SK-N-SH (cell line): Measurements from ENCODE around the gene NUP133.

ENCODE experiments used
- MXI1 ChIP-seq: IDR thresholded peaks from 2 replicates; pipeline ENCODE4 v1.6.1; 2012; ENCODE audit warnings: mild to moderate bottlenecking, low read depth, low read length, improper control_type of control experiment
- POLR2AphosphoS5 ChIP-seq: IDR thresholded peaks from 2 replicates; pipeline ENCODE4 v1.6.1; 2012; ENCODE audit warnings: low read depth, low read length
- RAD21 ChIP-seq: IDR thresholded peaks from 2 replicates; pipeline ENCODE4 v1.6.1; 2012; ENCODE audit warnings: mild to moderate bottlenecking, low read length
- TF ChIP-seq, protein P1 (sequence below): fragments of 150-350 bp; IDR thresholded peaks from 2 replicates; pipeline ENCODE4 v1.6.1; 2017; ENCODE audit warnings: antibody characterized with exemption, low read length, low read depth, borderline replicate concordance
- TF ChIP-seq, protein P2 (sequence below): fragments of 200-600 bp; sonication (generic); IDR thresholded peaks from 2 replicates; pipeline ENCODE4 v1.6.1; 2017; ENCODE audit warnings: antibody characterized with exemption, mild to moderate bottlenecking, moderate library complexity
- TF ChIP-seq, protein P3 (sequence below): IDR thresholded peaks from 2 replicates; pipeline ENCODE4 v1.6.1; 2012; ENCODE audit warnings: mild to moderate bottlenecking, low read depth, low read length, moderate library complexity

DNA sequence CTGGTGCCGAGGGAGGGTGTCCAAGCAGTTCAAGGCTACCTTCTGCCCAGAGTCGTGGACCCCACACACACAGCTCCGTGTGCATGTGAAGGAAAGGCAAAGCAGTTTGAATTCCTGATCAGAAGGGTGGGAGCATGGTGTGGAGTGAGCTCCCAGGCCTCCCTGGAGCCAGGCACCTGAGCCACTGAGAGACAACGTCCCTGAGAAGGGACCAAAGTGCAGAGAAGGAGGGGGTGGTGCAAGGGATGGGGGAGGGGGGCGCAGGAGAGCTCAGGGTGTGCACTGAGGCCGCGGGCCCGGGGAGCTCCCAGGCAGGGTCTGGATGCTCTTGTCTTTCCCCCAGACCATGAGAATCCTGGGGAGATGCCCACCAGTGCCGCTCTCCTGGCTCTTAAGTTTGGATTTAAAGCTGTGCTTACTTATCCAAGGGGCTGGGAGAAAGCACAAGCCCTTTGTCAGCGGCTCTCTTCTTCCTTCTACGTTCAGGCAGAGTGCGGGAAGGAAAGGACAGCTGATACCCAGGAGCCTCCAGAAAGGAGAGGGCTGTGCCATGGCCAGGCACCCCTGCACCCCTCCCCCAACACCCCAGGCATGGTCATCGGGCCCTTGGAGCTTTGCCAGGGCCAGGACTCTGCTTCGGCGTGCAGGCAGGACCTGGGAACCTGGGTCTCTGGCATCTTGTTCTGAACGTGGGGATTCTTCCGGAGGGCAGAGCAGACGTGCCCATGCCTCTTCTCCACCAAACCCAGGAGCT is 98.3 kb downstream of the NUP133 start:
- TF ChIP-seq MXI1: no peak
- TF ChIP-seq, protein P1, sequence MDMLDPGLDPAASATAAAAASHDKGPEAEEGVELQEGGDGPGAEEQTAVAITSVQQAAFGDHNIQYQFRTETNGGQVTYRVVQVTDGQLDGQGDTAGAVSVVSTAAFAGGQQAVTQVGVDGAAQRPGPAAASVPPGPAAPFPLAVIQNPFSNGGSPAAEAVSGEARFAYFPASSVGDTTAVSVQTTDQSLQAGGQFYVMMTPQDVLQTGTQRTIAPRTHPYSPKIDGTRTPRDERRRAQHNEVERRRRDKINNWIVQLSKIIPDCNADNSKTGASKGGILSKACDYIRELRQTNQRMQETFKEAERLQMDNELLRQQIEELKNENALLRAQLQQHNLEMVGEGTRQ: no peak
- TF ChIP-seq, protein P2, sequence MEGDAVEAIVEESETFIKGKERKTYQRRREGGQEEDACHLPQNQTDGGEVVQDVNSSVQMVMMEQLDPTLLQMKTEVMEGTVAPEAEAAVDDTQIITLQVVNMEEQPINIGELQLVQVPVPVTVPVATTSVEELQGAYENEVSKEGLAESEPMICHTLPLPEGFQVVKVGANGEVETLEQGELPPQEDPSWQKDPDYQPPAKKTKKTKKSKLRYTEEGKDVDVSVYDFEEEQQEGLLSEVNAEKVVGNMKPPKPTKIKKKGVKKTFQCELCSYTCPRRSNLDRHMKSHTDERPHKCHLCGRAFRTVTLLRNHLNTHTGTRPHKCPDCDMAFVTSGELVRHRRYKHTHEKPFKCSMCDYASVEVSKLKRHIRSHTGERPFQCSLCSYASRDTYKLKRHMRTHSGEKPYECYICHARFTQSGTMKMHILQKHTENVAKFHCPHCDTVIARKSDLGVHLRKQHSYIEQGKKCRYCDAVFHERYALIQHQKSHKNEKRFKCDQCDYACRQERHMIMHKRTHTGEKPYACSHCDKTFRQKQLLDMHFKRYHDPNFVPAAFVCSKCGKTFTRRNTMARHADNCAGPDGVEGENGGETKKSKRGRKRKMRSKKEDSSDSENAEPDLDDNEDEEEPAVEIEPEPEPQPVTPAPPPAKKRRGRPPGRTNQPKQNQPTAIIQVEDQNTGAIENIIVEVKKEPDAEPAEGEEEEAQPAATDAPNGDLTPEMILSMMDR: no peak
- TF ChIP-seq, protein P3, sequence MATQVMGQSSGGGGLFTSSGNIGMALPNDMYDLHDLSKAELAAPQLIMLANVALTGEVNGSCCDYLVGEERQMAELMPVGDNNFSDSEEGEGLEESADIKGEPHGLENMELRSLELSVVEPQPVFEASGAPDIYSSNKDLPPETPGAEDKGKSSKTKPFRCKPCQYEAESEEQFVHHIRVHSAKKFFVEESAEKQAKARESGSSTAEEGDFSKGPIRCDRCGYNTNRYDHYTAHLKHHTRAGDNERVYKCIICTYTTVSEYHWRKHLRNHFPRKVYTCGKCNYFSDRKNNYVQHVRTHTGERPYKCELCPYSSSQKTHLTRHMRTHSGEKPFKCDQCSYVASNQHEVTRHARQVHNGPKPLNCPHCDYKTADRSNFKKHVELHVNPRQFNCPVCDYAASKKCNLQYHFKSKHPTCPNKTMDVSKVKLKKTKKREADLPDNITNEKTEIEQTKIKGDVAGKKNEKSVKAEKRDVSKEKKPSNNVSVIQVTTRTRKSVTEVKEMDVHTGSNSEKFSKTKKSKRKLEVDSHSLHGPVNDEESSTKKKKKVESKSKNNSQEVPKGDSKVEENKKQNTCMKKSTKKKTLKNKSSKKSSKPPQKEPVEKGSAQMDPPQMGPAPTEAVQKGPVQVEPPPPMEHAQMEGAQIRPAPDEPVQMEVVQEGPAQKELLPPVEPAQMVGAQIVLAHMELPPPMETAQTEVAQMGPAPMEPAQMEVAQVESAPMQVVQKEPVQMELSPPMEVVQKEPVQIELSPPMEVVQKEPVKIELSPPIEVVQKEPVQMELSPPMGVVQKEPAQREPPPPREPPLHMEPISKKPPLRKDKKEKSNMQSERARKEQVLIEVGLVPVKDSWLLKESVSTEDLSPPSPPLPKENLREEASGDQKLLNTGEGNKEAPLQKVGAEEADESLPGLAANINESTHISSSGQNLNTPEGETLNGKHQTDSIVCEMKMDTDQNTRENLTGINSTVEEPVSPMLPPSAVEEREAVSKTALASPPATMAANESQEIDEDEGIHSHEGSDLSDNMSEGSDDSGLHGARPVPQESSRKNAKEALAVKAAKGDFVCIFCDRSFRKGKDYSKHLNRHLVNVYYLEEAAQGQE: no peak
- TF ChIP-seq RAD21: no peak
- TF ChIP-seq POLR2AphosphoS5: no peak
